ENCODE data around the gene CASKIN1.
A peak's percentile ranks its signal among the peaks of the same experiment; 100 is the strongest.

Gene CASKIN1

GRCh38 chr16:2149630-2150417 is 46.6 kb downstream of the CASKIN1 start:
- Histone ChIP-seq H3K27me3 (ENCODE audit: insufficient read depth, low read length) (no peaks in the 10 kb centered on the region), H3K4me3 (ENCODE audit: low read depth, low read length, poor library complexity, severe bottlenecking) (peak overlapping the region; percentile 45), H2AFZ (ENCODE audit: low read length) (no peak overlapping the region), H3K27ac (ENCODE audit: low read depth, low read length, poor library complexity, severe bottlenecking) (no peak overlapping the region), H3K9me3 (ENCODE audit: low read length) (no peaks in the 10 kb centered on the region), H3F3A (ENCODE audit: insufficient read depth, low read length) (0 out of 2 replicates have a peak, but pooled peaks cover 5% of the 10 kb centered on the region), H3K9ac (ENCODE audit: low read length) (no peak overlapping the region; the same call in 1 of the 2 replicates), H4K20me1 (ENCODE audit: insufficient read depth, low read length) (no peaks in the 10 kb centered on the region), H3K4me1 (ENCODE audit: insufficient read depth, low read length, severe bottlenecking) (peaks cover 58% of the 10 kb centered on the region), H3K79me2 (ENCODE audit: insufficient read depth, low read length) (no peaks in the 10 kb centered on the region), H3K9me2 (ENCODE audit: low read depth, low read length) (no peaks in the 10 kb centered on the region), H3K4me2 (ENCODE audit: low read length) (peak overlapping the region; percentile 96), H3K36me3 (ENCODE audit: insufficient read depth, low read length) (peaks cover 41% of the 10 kb centered on the region)
- no peak for TF ChIP-seq EZH2 (IDR thresholded peaks at IDR 0.05; ENCODE audit: borderline replicate concordance, low read length)
- TF ChIP-seq, protein P1, sequence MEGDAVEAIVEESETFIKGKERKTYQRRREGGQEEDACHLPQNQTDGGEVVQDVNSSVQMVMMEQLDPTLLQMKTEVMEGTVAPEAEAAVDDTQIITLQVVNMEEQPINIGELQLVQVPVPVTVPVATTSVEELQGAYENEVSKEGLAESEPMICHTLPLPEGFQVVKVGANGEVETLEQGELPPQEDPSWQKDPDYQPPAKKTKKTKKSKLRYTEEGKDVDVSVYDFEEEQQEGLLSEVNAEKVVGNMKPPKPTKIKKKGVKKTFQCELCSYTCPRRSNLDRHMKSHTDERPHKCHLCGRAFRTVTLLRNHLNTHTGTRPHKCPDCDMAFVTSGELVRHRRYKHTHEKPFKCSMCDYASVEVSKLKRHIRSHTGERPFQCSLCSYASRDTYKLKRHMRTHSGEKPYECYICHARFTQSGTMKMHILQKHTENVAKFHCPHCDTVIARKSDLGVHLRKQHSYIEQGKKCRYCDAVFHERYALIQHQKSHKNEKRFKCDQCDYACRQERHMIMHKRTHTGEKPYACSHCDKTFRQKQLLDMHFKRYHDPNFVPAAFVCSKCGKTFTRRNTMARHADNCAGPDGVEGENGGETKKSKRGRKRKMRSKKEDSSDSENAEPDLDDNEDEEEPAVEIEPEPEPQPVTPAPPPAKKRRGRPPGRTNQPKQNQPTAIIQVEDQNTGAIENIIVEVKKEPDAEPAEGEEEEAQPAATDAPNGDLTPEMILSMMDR (IDR thresholded peaks at IDR 0.05; ENCODE audit: low read length), result no peak

- peaks cover 55% of the 10 kb centered on the region for H3K4me1 ChIP-seq (ENCODE audit: insufficient read depth, low read length, severe bottlenecking)
These were observed 47.4 kb downstream of the CASKIN1 start for GRCh38 chr16:2148714-2149629.

More at GRCh38 chr16:2148714-2149629, 47.4 kb downstream of the CASKIN1 start:
- Histone ChIP-seq H3K9ac (ENCODE audit: low read length) (peak overlapping the region; percentile 7; the same call in 1 of the 2 replicates), H3K27ac (ENCODE audit: low read depth, low read length, poor library complexity, severe bottlenecking) (no peak overlapping the region), H3K79me2 (ENCODE audit: insufficient read depth, low read length) (no peaks in the 10 kb centered on the region), H3K9me2 (ENCODE audit: low read depth, low read length) (no peaks in the 10 kb centered on the region), H2AFZ (ENCODE audit: low read length) (no peak overlapping the region), H4K20me1 (ENCODE audit: insufficient read depth, low read length) (no peaks in the 10 kb centered on the region), H3K9me3 (ENCODE audit: low read length) (no peaks in the 10 kb centered on the region), H3K27me3 (ENCODE audit: insufficient read depth, low read length) (no peaks in the 10 kb centered on the region), H3K4me3 (ENCODE audit: low read depth, low read length, poor library complexity, severe bottlenecking) (peak overlapping the region; percentile 45), H3K36me3 (ENCODE audit: insufficient read depth, low read length) (peaks cover 32% of the 10 kb centered on the region), H3F3A (ENCODE audit: insufficient read depth, low read length) (0 out of 2 replicates have a peak, but pooled peaks cover 5% of the 10 kb centered on the region), H3K4me2 (ENCODE audit: low read length) (peak overlapping the region; percentile 96)
- TF ChIP-seq, protein P1 (IDR thresholded peaks at IDR 0.05; ENCODE audit: low read length), result no peak
- no peak for TF ChIP-seq EZH2 (IDR thresholded peaks at IDR 0.05; ENCODE audit: borderline replicate concordance, low read length)
